Keratinocyte (primary cell): Measurements from ENCODE around the gene DNAAF6. TPM values are rescaled to one million over a fixed set of nuclear protein-coding genes. Genes with fewer than 3 reads are reported as not detected.

Experiments used
- DNase-seq: peaks from one replicate; pipeline ENCODE4 v3.0.0-alpha.2; 2011; ENCODE audit warnings: low read depth, missing footprints, low spot score
- FAIRE-seq: peaks from 2 replicates; lab custom pipeline; 2011; peaks lifted over from hg19 to GRCh38; lab: Jason Lieb, UNC
- H2AFZ ChIP-seq: 2 replicates; pipeline ENCODE4 v1.6.0; 2012; ENCODE audit warnings: low read length, control low read depth, inconsistent platforms; ENCODE audit not compliant: control insufficient read depth
- H3K27ac ChIP-seq: 2 replicates; pipeline ENCODE4 v1.5.1; 2011; ENCODE audit warnings: low read length; ENCODE audit not compliant: control insufficient read depth, insufficient read depth
- H3K27me3 ChIP-seq: 3 replicates; pipeline ENCODE4 v1.6.0; 2011; ENCODE audit warnings: low read length; ENCODE audit not compliant: control insufficient read depth, insufficient read depth; ENCODE audit errors: extremely low read depth
- H3K36me3 ChIP-seq, 2 experiments: 2 replicates in 1 of 2; 3 replicates in 1 of 2; pipeline ENCODE4 v1.5.1; 2011; ENCODE audit warnings: low read length in 2 of 2, mild to moderate bottlenecking in 1 of 2; ENCODE audit not compliant: control insufficient read depth in 2 of 2, insufficient read depth in 2 of 2; ENCODE audit errors: extremely low read depth in 1 of 2
- H3K4me1 ChIP-seq: 3 replicates; pipeline ENCODE4 v1.5.1; 2011; ENCODE audit warnings: low read length; ENCODE audit not compliant: control insufficient read depth, insufficient read depth; ENCODE audit errors: extremely low read depth
- H3K4me2 ChIP-seq: 3 replicates; pipeline ENCODE4 v1.6.0; 2011; ENCODE audit warnings: low read depth, low read length; ENCODE audit not compliant: control insufficient read depth, insufficient read depth; ENCODE audit errors: extremely low read depth
- H3K4me3 ChIP-seq, 3 experiments: fragments of 200-600 bp in 1 of 3; sonication (generic) in 1 of 3; 2 replicates in 2 of 3; 3 replicates in 1 of 3; pipeline ENCODE4 v1.5.1; 2011 to 2016; ENCODE audit warnings: low read length in 3 of 3, mild to moderate bottlenecking in 3 of 3, control low read depth in 2 of 3, inconsistent platforms in 1 of 3, low read depth in 1 of 3, mixed read lengths in 1 of 3, mixed run types in 1 of 3, moderate library complexity in 1 of 3; ENCODE audit not compliant: control insufficient read depth in 2 of 3, insufficient read depth in 2 of 3; ENCODE audit errors: extremely low read depth in 1 of 3
- H3K79me2 ChIP-seq: 2 replicates; pipeline ENCODE4 v1.6.0; 2012; ENCODE audit warnings: low read length; ENCODE audit not compliant: control insufficient read depth, insufficient read depth
- H3K9ac ChIP-seq: 3 replicates; pipeline ENCODE4 v1.6.0; 2011; ENCODE audit warnings: low read length; ENCODE audit not compliant: control insufficient read depth, insufficient read depth; ENCODE audit errors: extremely low read depth
- H3K9me1 ChIP-seq: 3 replicates; pipeline ENCODE4 v1.6.0; 2011; ENCODE audit warnings: low read length; ENCODE audit not compliant: control insufficient read depth, insufficient read depth; ENCODE audit errors: extremely low read depth
- H3K9me3 ChIP-seq: 2 replicates; pipeline ENCODE4 v1.5.1; 2012; ENCODE audit warnings: low read depth, low read length; ENCODE audit not compliant: control insufficient read depth
- H4K20me1 ChIP-seq: 3 replicates; pipeline ENCODE4 v1.6.0; 2011; ENCODE audit warnings: low read length; ENCODE audit not compliant: control insufficient read depth, insufficient read depth; ENCODE audit errors: extremely low read depth
- CTCF ChIP-seq, 3 experiments: IDR thresholded peaks in 1 of 3; conservative IDR thresholded peaks in 1 of 3; optimal IDR thresholded peaks in 1 of 3; 2 replicates in 2 of 3; 3 replicates in 1 of 3; pipeline versions ENCODE3 to v1.5.1; 2011; ENCODE audit warnings: low read length in 3 of 3, mild to moderate bottlenecking in 3 of 3, moderate library complexity in 2 of 3, control low read depth in 1 of 3, inconsistent platforms in 1 of 3; ENCODE audit not compliant: insufficient read depth in 2 of 3; ENCODE audit errors: extremely low read depth in 1 of 3
- EZH2 ChIP-seq: IDR thresholded peaks from one replicate; pipeline ENCODE4 v1.6.1; 2012; ENCODE audit warnings: inconsistent platforms, mild to moderate bottlenecking, low read length, moderate library complexity
- dilution Hi-C: fragments of 300-500 bp; cut with MboI; formaldehyde crosslinking; loops from one replicate; pipeline ENCODE4 v1.7.0; 2020; ENCODE audit warnings: low sequenced_read_pairs; ENCODE audit not compliant: extremely low pct_ligation_motif_present
- polyA plus RNA-seq, 5 experiments: library from polyadenylated mRNA; depleted of rRNA in 3 of 5; stranded (reverse) in 3 of 5; stranded (forward) in 1 of 5; unstranded in 1 of 5; fragments of >200 nt; gene quantifications; 1 replicate in 1 of 5; 2 replicates in 3 of 5; 3 replicates in 1 of 5; pipeline versions ENCODE4 v1.2.1 to v1.2.3, GENCODE V29; 2011 to 2012; ENCODE audit warnings: missing spikeins in 2 of 5, low read depth in 1 of 5, low replicate concordance in 1 of 5

Gene DNAAF6
- polyA plus RNA-seq, 1 donor (not counting 4 experiments of a cell fraction or from before 2014, with no cell fraction given), result not detected

GRCh38 chrX:107213477-107213876 is 7.1 kb downstream of the DNAAF6 start:
- H3K4me2 ChIP-seq, result no peak overlapping the region
- H3K36me3 ChIP-seq, result no peaks in the 10 kb centered on the region
- FAIRE-seq, result no peak
- H2AFZ ChIP-seq, result no peak overlapping the region
- no peak for TF ChIP-seq EZH2
- no peak for TF ChIP-seq CTCF (optimal IDR thresholded peaks at IDR 0.05 in 1 of 3, IDR thresholded peaks at IDR 0.05 in 1 of 3, conservative IDR thresholded peaks at IDR 0.05 in 1 of 3; ENCODE audit: extremely low read depth in 1 of 3, insufficient read depth in 2 of 3, low read length in 3 of 3)
- H3K9me3 ChIP-seq, result no peaks in the 10 kb centered on the region
- H3K27ac ChIP-seq, result no peak overlapping the region
- no peaks in the 10 kb centered on the region for H3K27me3 ChIP-seq
- H3K4me1 ChIP-seq, result peaks cover 2% of the 10 kb centered on the region
- DNase-seq, result no peak
- no peak overlapping the region for H3K4me3 ChIP-seq
- no peaks in the 10 kb centered on the region for H4K20me1 ChIP-seq
- H3K9me1 ChIP-seq, result no peaks in the 10 kb centered on the region
- dilution Hi-C loops, result no loop called here
- no peak overlapping the region for H3K9ac ChIP-seq
- no peaks in the 10 kb centered on the region for H3K79me2 ChIP-seq

GRCh38 chrX:107226757-107227156 is 20.3 kb downstream of the DNAAF6 start:
- Histone ChIP-seq H3K79me2 (no peaks in the 10 kb centered on the region), H3K27me3 (no peaks in the 10 kb centered on the region), H3K36me3 (no peaks in the 10 kb centered on the region), H3K9ac (no peak overlapping the region), H3K27ac (no peak overlapping the region), H2AFZ (no peak overlapping the region), H3K4me2 (no peak overlapping the region), H3K9me1 (no peaks in the 10 kb centered on the region), H4K20me1 (no peaks in the 10 kb centered on the region), H3K4me3 (no peak overlapping the region), H3K9me3 (no peaks in the 10 kb centered on the region), H3K4me1 (no peaks in the 10 kb centered on the region)
- dilution Hi-C loops, result no loop called here
- TF ChIP-seq EZH2, result no peak
- TF ChIP-seq CTCF (optimal IDR thresholded peaks at IDR 0.05 in 1 of 3, IDR thresholded peaks at IDR 0.05 in 1 of 3, conservative IDR thresholded peaks at IDR 0.05 in 1 of 3; ENCODE audit: extremely low read depth in 1 of 3, insufficient read depth in 2 of 3, low read length in 3 of 3), result no peak
- DNase-seq (no peak), FAIRE-seq (no peak)
